Fibroblast of pulmonary artery (primary cell): ENCODE data around the gene TSPOAP1.

Experiments used
- DNase-seq: peaks from one replicate; pipeline ENCODE4 v3.0.0-alpha.2; 2010; ENCODE audit warnings: low read depth
- H3K4me3 ChIP-seq: replicated peaks from 2 replicates; pipeline ENCODE4 v1.5.1; 2011; ENCODE audit warnings: low read depth, mild to moderate bottlenecking, control low read depth, low read length, moderate library complexity
- TF ChIP-seq, protein P1 (sequence below): IDR thresholded peaks from 2 replicates; pipeline ENCODE4 v1.5.1; 2011; ENCODE audit warnings: mild to moderate bottlenecking, control low read depth, low read length, inconsistent platforms; ENCODE audit errors: missing control alignments

TSPOAP1 gene

DNA sequence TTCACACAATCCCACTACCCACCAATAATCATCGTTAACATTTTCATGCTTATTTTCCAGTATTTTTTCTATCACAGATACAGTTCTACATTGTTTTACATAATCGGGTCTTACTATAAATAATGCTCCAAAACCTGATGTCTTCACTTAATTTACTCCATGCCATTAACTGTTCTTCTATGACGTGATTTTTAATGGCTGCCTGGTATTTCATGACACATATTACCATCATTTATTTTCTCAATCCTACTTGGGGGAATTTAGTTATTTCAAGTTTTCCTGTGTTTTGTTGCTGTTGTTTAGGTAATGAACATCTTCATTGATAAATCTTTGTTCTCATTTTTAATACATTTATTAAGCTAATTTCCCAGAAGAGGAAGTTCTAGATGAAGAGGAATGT is 75.5 kb downstream of the TSPOAP1 start:
- TF ChIP-seq, protein P1, sequence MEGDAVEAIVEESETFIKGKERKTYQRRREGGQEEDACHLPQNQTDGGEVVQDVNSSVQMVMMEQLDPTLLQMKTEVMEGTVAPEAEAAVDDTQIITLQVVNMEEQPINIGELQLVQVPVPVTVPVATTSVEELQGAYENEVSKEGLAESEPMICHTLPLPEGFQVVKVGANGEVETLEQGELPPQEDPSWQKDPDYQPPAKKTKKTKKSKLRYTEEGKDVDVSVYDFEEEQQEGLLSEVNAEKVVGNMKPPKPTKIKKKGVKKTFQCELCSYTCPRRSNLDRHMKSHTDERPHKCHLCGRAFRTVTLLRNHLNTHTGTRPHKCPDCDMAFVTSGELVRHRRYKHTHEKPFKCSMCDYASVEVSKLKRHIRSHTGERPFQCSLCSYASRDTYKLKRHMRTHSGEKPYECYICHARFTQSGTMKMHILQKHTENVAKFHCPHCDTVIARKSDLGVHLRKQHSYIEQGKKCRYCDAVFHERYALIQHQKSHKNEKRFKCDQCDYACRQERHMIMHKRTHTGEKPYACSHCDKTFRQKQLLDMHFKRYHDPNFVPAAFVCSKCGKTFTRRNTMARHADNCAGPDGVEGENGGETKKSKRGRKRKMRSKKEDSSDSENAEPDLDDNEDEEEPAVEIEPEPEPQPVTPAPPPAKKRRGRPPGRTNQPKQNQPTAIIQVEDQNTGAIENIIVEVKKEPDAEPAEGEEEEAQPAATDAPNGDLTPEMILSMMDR: no peak
- no peak overlapping the region for H3K4me3 ChIP-seq
- no peak for DNase-seq

GRCh38 chr17:58252141-58252540 is 76.5 kb downstream of the TSPOAP1 start:
- DNase-seq: no peak

More at GRCh38 chr17:58252141-58252540, 76.5 kb downstream of the TSPOAP1 start:
- TF ChIP-seq, protein P1: no peak
- no peak overlapping the region for H3K4me3 ChIP-seq
